PC-3 (cell line): Measurements from ENCODE around the gene TDRD7. TPM values are rescaled to one million over a fixed set of nuclear protein-coding genes. Genes with fewer than 3 reads are reported as not detected.

ENCODE experiments used
- ATAC-seq: fragments of 200-7000 bp; cut with Tn5 transposase; 2 replicates; pipeline ENCODE4 v1.9.1; 2020; ENCODE audit warnings: mild to moderate bottlenecking, moderate library complexity
- BruUV-seq: library from RNA; stranded (reverse); fragments of 400-500 nt; replicated peaks from 2 replicates; lab custom pipeline; 2021; lab: Mats Ljungman, UMichigan
- CTCF ChIA-PET: fragments of 300-600 bp; sonication (Branson Sonifier 250); formaldehyde crosslinking; loops from one replicate; lab custom pipeline; 2022; ENCODE audit warnings: antibody characterized with exemption; lab: Charles Lee
- POLR2A ChIA-PET: fragments of 300-600 bp; sonication (Branson Sonifier 250); formaldehyde crosslinking; loops from one replicate; lab custom pipeline; 2022; ENCODE audit warnings: antibody characterized with exemption; ENCODE audit not compliant: unreplicated experiment; lab: Charles Lee
- DNase-seq: peaks from one replicate; pipeline ENCODE4 v3.0.0-alpha.2; 2015
- H2AFZ ChIP-seq: fragments of 300-600 bp; sonication (generic); 2 replicates; pipeline ENCODE4 v1.6.0; 2016; ENCODE audit warnings: antibody characterized with exemption, low read length
- H3F3A ChIP-seq: fragments of 300-600 bp; sonication (generic); one replicate; pipeline ENCODE4 v1.6.0; 2017; ENCODE audit warnings: antibody characterized with exemption, low read length, control low read depth, mild to moderate bottlenecking; ENCODE audit not compliant: unreplicated experiment
- H3K27ac ChIP-seq: fragments of 300-600 bp; sonication (generic); 2 replicates; pipeline ENCODE4 v1.5.1; 2016; ENCODE audit warnings: mild to moderate bottlenecking, low read length
- H3K27me3 ChIP-seq: fragments of 300-600 bp; sonication (generic); 2 replicates; pipeline ENCODE4 v1.6.1; 2016; ENCODE audit warnings: low read length, mixed read lengths
- H3K36me3 ChIP-seq: fragments of 300-600 bp; sonication (generic); 2 replicates; pipeline ENCODE4 v1.6.1; 2016; ENCODE audit warnings: low read depth, mixed run types, low read length, mixed read lengths
- H3K4me1 ChIP-seq: fragments of 300-600 bp; sonication (generic); 2 replicates; pipeline ENCODE4 v1.5.1; 2016; ENCODE audit warnings: low read length; ENCODE audit not compliant: insufficient read depth
- H3K4me2 ChIP-seq: fragments of 300-600 bp; sonication (generic); 2 replicates; pipeline ENCODE4 v1.6.0; 2016; ENCODE audit warnings: low read length
- H3K4me3 ChIP-seq: fragments of 300-600 bp; sonication (generic); 2 replicates; pipeline ENCODE4 v1.5.1; 2016; ENCODE audit warnings: mild to moderate bottlenecking, low read length, mixed read lengths
- H3K79me2 ChIP-seq: fragments of 300-600 bp; sonication (generic); 2 replicates; pipeline ENCODE4 v1.6.1; 2017; ENCODE audit warnings: low read length, mixed read lengths
- H3K9ac ChIP-seq: fragments of 300-600 bp; sonication (generic); 2 replicates; pipeline ENCODE4 v1.6.0; 2016; ENCODE audit warnings: mild to moderate bottlenecking, low read length
- H3K9me2 ChIP-seq: fragments of 300-600 bp; sonication (generic); replicated peaks from 2 replicates; pipeline ENCODE4 v1.6.1; 2016; ENCODE audit warnings: mixed run types, low read length, mixed read lengths
- H3K9me3 ChIP-seq: fragments of 300-600 bp; sonication (generic); 2 replicates; pipeline ENCODE4 v1.6.1; 2016; ENCODE audit warnings: low read length, mixed read lengths
- H4K20me1 ChIP-seq: fragments of 300-600 bp; sonication (generic); 2 replicates; pipeline ENCODE4 v1.6.1; 2016; ENCODE audit warnings: low read length, mixed read lengths
- CTCF ChIP-seq: fragments of 300-600 bp; sonication (generic); conservative IDR thresholded peaks from 2 replicates; pipeline ENCODE4 v1.5.1; 2017; ENCODE audit warnings: antibody characterized with exemption, low read depth, mild to moderate bottlenecking, low read length
- EZH2 ChIP-seq: fragments of 300-600 bp; sonication (generic); IDR thresholded peaks from one replicate; pipeline ENCODE4 v1.6.1; 2017; ENCODE audit warnings: antibody characterized with exemption, mild to moderate bottlenecking, low read length; ENCODE audit not compliant: unreplicated experiment
- EZH2phosphoT487 ChIP-seq: fragments of 300-600 bp; sonication (generic); IDR thresholded peaks from 2 replicates; pipeline ENCODE4 v1.6.1; 2018; ENCODE audit warnings: mild to moderate bottlenecking, antibody characterized with exemption, low read length, borderline replicate concordance
- intact Hi-C: fragments of 100-400 bp; cut with micrococcal nuclease; formaldehyde crosslinking; loops from 2 replicates; pipeline ENCODE4 v1.9.0; 2023
- total RNA-seq: library from RNA; depleted of rRNA; stranded (reverse); fragments of >200 nt; gene quantifications from 2 replicates; pipeline ENCODE4 v1.2.3, GENCODE V29; 2014

The TDRD7 gene
- total RNA-seq, 1 experiment from 2014 or later = 4.2 TPM

DNA sequence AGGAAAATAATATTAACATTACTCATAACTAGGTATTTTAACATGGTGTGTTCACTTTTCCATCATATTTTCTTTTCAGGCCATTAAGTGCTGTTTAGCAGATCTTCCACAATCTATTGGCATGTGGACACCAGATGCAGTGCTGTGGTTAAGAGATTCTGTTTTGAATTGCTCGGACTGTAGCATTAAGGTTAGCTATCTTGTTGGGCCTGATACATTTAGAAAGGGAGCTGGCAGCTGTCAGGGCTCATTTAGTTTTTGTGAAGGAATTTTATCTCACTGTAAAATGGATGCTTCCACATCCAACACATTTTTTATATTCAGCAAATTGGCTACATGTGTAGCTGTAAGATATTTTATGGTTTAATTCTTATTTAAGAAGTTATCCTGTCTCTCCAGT, 68.9 kb downstream of the TDRD7 start:
- Histone ChIP-seq H4K20me1 (no peaks in the 10 kb centered on the region), H3K9ac (no peak overlapping the region), H2AFZ (no peak overlapping the region), H3K9me3 (no peaks in the 10 kb centered on the region), H3K36me3 (no peaks in the 10 kb centered on the region), H3K27ac (no peak overlapping the region), H3K27me3 (no peaks in the 10 kb centered on the region), H3F3A (no peaks in the 10 kb centered on the region), H3K4me1 (no peaks in the 10 kb centered on the region), H3K4me3 (no peak overlapping the region), H3K4me2 (no peak overlapping the region), H3K79me2 (no peaks in the 10 kb centered on the region), H3K9me2 (no peaks in the 10 kb centered on the region)
- CTCF ChIA-PET = no interaction called here
- intact Hi-C loops = no loop called here
- ATAC-seq = no peak
- TF ChIP-seq EZH2 (no peak), CTCF (no peak), EZH2phosphoT487 (no peak)
- POLR2A ChIA-PET = no interaction called here
- BruUV-seq = no TSS peak
- DNase-seq = no peak

GRCh38 chr9:97484134-97484533, 72.2 kb downstream of the TDRD7 start:
- no peak overlapping the region for H3K4me3 ChIP-seq
- ATAC-seq (no peak), DNase-seq (no peak)
- H3K27ac ChIP-seq = no peak overlapping the region
- H3K27me3 ChIP-seq = no peaks in the 10 kb centered on the region
- H3K4me2 ChIP-seq = no peak overlapping the region
- BruUV-seq = no TSS peak
- no peaks in the 10 kb centered on the region for H3K9me3 ChIP-seq
- no peak for TF ChIP-seq EZH2
- TF ChIP-seq EZH2phosphoT487 = no peak
- no peak for TF ChIP-seq CTCF
- no peak overlapping the region for H2AFZ ChIP-seq
- intact Hi-C loops = no loop called here
- no peaks in the 10 kb centered on the region for H4K20me1 ChIP-seq
- no peaks in the 10 kb centered on the region for H3K36me3 ChIP-seq
- CTCF ChIA-PET = no interaction called here
- POLR2A ChIA-PET = no interaction called here
- peaks cover 6% of the 10 kb centered on the region; the same call in 1 of the 2 replicates for H3K4me1 ChIP-seq
- H3K9me2 ChIP-seq = no peaks in the 10 kb centered on the region
- no peaks in the 10 kb centered on the region for H3K79me2 ChIP-seq
- no peak overlapping the region for H3K9ac ChIP-seq
- no peaks in the 10 kb centered on the region for H3F3A ChIP-seq

DNA sequence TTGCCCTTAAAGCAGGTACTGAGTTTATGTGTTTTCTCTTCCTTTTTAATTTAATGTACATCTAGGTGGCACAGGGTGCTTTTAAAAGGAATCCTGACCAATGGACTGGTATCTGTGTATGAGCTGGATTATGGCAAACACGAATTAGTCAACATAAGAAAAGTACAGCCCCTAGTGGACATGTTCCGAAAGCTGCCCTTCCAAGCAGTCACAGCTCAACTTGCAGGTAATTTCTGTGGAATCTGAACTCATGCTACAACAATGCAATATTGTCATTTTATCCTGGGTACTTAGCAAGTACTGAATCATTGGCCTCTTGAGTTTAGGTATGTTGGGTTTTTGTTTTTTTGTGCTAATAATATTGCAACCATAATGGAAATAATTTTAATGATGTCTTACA, 75.2 kb downstream of the TDRD7 start:
- intact Hi-C loops = no loop called here
- no peak overlapping the region for H3K4me3 ChIP-seq
- ChIA-PET POLR2A (no interaction called here), CTCF (interaction anchor here (0.6 to 1.1 kb wide), 4 partner anchors 17 to 868 kb away, joined by 3 to 5 read pairs (median 4); no protein-coding TSS in a partner anchor)
- no peaks in the 10 kb centered on the region for H3K79me2 ChIP-seq
- no peak for TF ChIP-seq EZH2phosphoT487
- peak; percentile 67 for TF ChIP-seq CTCF
- H2AFZ ChIP-seq = no peak overlapping the region
- H4K20me1 ChIP-seq = no peaks in the 10 kb centered on the region
- H3K4me2 ChIP-seq = no peak overlapping the region
- no peaks in the 10 kb centered on the region for H3K9me2 ChIP-seq
- no peak overlapping the region for H3K27ac ChIP-seq
- peak; percentile 70 for ATAC-seq
- H3K36me3 ChIP-seq = no peaks in the 10 kb centered on the region
- no peaks in the 10 kb centered on the region for H3F3A ChIP-seq
- H3K4me1 ChIP-seq = peaks cover 6% of the 10 kb centered on the region; the same call in 1 of the 2 replicates
- H3K27me3 ChIP-seq = no peaks in the 10 kb centered on the region
- H3K9me3 ChIP-seq = no peaks in the 10 kb centered on the region
- no peak overlapping the region for H3K9ac ChIP-seq
- peak; percentile 66 for DNase-seq
- no TSS peak for BruUV-seq
